ENCODE measurements around the gene MRPL3.

Gene MRPL3

GRCh38 chr3:131538968-131539367 is 36.2 kb upstream of the MRPL3 start:
- no peak for TF ChIP-seq CTCF (IDR thresholded peaks at IDR 0.05; ENCODE audit: low read depth, low read length)
- Histone ChIP-seq H3K36me3 (no peaks in the 10 kb centered on the region), H3K9me3 (peaks cover 4% of the 10 kb centered on the region; the same call in 1 of the 2 replicates), H3K4me1 (peaks cover 8% of the 10 kb centered on the region), H3K27me3 (no peaks in the 10 kb centered on the region), H3K4me3 (ENCODE audit: low read depth, low read length) (no peak overlapping the region)
- no peak for DNase-seq

GRCh38 chr3:131537531-131537930 is 34.8 kb upstream of the MRPL3 start:
- Histone ChIP-seq H3K27me3 (no peaks in the 10 kb centered on the region), H3K4me3 (ENCODE audit: low read depth, low read length) (no peak overlapping the region), H3K36me3 (no peaks in the 10 kb centered on the region), H3K4me1 (peaks cover 7% of the 10 kb centered on the region), H3K9me3 (peaks cover 4% of the 10 kb centered on the region; the same call in 1 of the 2 replicates)
- no peak for DNase-seq
- no peak for TF ChIP-seq CTCF (IDR thresholded peaks at IDR 0.05; ENCODE audit: low read depth, low read length)

- Histone ChIP-seq H3K4me3 (ENCODE audit: low read depth, low read length) (no peak overlapping the region), H3K27me3 (no peaks in the 10 kb centered on the region), H3K9me3 (peaks cover 4% of the 10 kb centered on the region; the same call in 1 of the 2 replicates), H3K36me3 (no peaks in the 10 kb centered on the region), H3K4me1 (peaks cover 7% of the 10 kb centered on the region)
- no peak for TF ChIP-seq CTCF (IDR thresholded peaks at IDR 0.05; ENCODE audit: low read depth, low read length)
- DNase-seq = no peak
These were observed 32.8 kb upstream of the MRPL3 start for GRCh38 chr3:131535596-131535995.

- Histone ChIP-seq H3K4me1 (peaks cover 7% of the 10 kb centered on the region), H3K4me3 (ENCODE audit: low read depth, low read length) (no peak overlapping the region), H3K27me3 (no peaks in the 10 kb centered on the region), H3K9me3 (peaks cover 4% of the 10 kb centered on the region; the same call in 1 of the 2 replicates), H3K36me3 (no peaks in the 10 kb centered on the region)
- no peak for TF ChIP-seq CTCF (IDR thresholded peaks at IDR 0.05; ENCODE audit: low read depth, low read length)
- DNase-seq = no peak
These were observed 32.4 kb upstream of the MRPL3 start for GRCh38 chr3:131535131-131535530.

DNA sequence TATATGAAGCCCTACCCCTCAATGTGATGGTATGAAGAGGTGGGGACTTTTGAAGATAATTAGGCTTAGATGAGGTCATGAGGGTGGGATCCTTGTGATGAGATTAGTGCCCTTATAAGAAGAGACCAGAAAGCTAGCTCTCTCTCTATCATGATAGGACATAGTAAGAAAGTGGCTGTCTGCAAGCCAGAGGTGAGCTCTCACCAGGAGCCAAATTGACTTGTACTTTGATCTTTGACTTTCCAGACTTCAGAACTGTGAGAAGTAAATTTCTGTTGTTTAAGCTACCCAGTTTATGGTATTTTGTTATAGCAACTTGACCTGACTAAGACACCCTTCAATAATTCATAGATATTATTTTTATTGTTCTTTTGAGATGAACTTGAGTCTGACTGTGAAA is 29.9 kb upstream of the MRPL3 start:
- Histone ChIP-seq H3K27me3 (no peaks in the 10 kb centered on the region), H3K4me3 (ENCODE audit: low read depth, low read length) (no peak overlapping the region), H3K4me1 (no peaks in the 10 kb centered on the region), H3K36me3 (no peaks in the 10 kb centered on the region), H3K9me3 (no peaks in the 10 kb centered on the region)
- DNase-seq = no peak
- no peak for TF ChIP-seq CTCF (IDR thresholded peaks at IDR 0.05; ENCODE audit: low read depth, low read length)

DNA sequence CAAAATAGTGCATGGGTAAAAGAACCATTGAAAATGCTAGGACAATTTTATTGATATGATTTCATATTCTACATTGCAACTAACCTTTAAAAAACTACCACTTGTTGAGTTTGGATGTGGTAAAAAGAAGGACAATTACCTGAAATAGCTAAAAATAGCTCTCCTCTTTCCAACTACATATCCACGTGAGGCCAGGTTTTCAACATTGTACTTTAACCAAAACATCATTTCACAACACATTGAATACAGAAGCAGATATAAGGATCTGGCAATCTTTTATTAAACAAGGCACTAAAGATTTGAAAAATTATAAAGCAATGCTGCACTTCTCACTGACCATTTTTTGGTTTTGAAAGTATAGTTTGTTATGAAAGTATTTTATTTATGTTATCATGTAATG is 28.1 kb upstream of the MRPL3 start:
- H3K4me1 ChIP-seq = no peaks in the 10 kb centered on the region
- H3K36me3 ChIP-seq = no peaks in the 10 kb centered on the region
- no peak for DNase-seq
- no peak for TF ChIP-seq CTCF (IDR thresholded peaks at IDR 0.05; ENCODE audit: low read depth, low read length)
- H3K27me3 ChIP-seq = no peaks in the 10 kb centered on the region
- H3K4me3 ChIP-seq (ENCODE audit: low read depth, low read length) = no peak overlapping the region
- no peaks in the 10 kb centered on the region for H3K9me3 ChIP-seq

All from BE2C (cell line).